ENCODE results near the gene FABP3.
A peak's percentile ranks its signal among the peaks of the same experiment; 100 is the strongest.

FABP3 gene

GRCh38 chr1:31373056-31373896 lies at the start of gene FABP3:
Gene FABP3 (minus strand): TSS chr1:31373076. CDS start chr1:31373014, 62 bp downstream.
- DNase-seq (ENCODE audit: low spot score) = peak; percentile 80

- peak; percentile 41 for DNase-seq (ENCODE audit: low spot score)
Observed at GRCh38 chr1:31421371-31422040, 48.6 kb upstream of the FABP3 start.

- DNase-seq (ENCODE audit: low spot score) = no peak
Observed at GRCh38 chr1:31420716-31421115, 47.8 kb upstream of the FABP3 start.

GRCh38 chr1:31418626-31419323 lies 45.9 kb upstream of the FABP3 start:
- peak; percentile 61 for DNase-seq (ENCODE audit: low spot score)

- no peak for DNase-seq (ENCODE audit: low spot score)
Observed at GRCh38 chr1:31417148-31417547, 44.3 kb upstream of the FABP3 start.

- peak; percentile 65 for DNase-seq (ENCODE audit: low spot score)
Observed at GRCh38 chr1:31416101-31416736, 43.3 kb upstream of the FABP3 start.

GRCh38 chr1:31415658-31416057 lies 42.8 kb upstream of the FABP3 start:
- no peak for DNase-seq (ENCODE audit: low spot score)

- no peak for DNase-seq (ENCODE audit: low spot score)
Observed at GRCh38 chr1:31414980-31415370, 42.1 kb upstream of the FABP3 start.

GRCh38 chr1:31413405-31414001 lies 40.6 kb upstream of the FABP3 start:
- peak; percentile 76 for DNase-seq (ENCODE audit: low spot score)

- peak; percentile 66 for DNase-seq (ENCODE audit: low spot score)
Observed at GRCh38 chr1:31412732-31413404, 40.0 kb upstream of the FABP3 start, which contains the start of gene SERINC2. Gene SERINC2 (plus strand): TSS chr1:31413213. CDS start chr1:31413266, 53 bp downstream.

GRCh38 chr1:31412205-31412604 lies 39.3 kb upstream of the FABP3 start:
- no peak for DNase-seq (ENCODE audit: low spot score)

- peak; percentile 32 for DNase-seq (ENCODE audit: low spot score)
Observed at GRCh38 chr1:31410871-31411270, 38.0 kb upstream of the FABP3 start.

GRCh38 chr1:31409946-31410858 lies 37.3 kb upstream of the FABP3 start:
- DNase-seq (ENCODE audit: low spot score) = no peak

- no peak for DNase-seq (ENCODE audit: low spot score)
Observed at GRCh38 chr1:31408788-31409318, 36.0 kb upstream of the FABP3 start.

- no peak for DNase-seq (ENCODE audit: low spot score)
Observed at GRCh38 chr1:31407029-31407626, 34.3 kb upstream of the FABP3 start.

- no peak for DNase-seq (ENCODE audit: low spot score)
Observed at GRCh38 chr1:31405578-31406245, 32.8 kb upstream of the FABP3 start.

- DNase-seq (ENCODE audit: low spot score) = no peak
Observed at GRCh38 chr1:31401241-31401640, 28.4 kb upstream of the FABP3 start.

GRCh38 chr1:31400393-31400792 lies 27.5 kb upstream of the FABP3 start:
- DNase-seq (ENCODE audit: low spot score) = no peak

GRCh38 chr1:31399976-31400375 lies 27.1 kb upstream of the FABP3 start:
- DNase-seq (ENCODE audit: low spot score) = no peak

All from kidney tubule cell (primary cell).